Activated CD4-positive, alpha-beta T cell treated with anti-CD3 and anti-CD28 coated beads for 36 hours (primary cell): ENCODE results near the gene FOXP2. TPM values are rescaled to one million over a fixed set of nuclear protein-coding genes. Genes with fewer than 3 reads are reported as not detected.
"Not testable (repeated sequence)": the region's sequence is repeated elsewhere in the genome, so short reads cannot be mapped to it uniquely, and the experiment has no call there.

Source experiments
- ATAC-seq: fragments of 200-7000 bp; cut with Tn5 transposase; one replicate; pipeline ENCODE4 v1.10.0; 2021; ENCODE audit warnings: mild to moderate bottlenecking, moderate library complexity
- CTCF ChIA-PET: fragments of 350-600 bp; sonication (Branson Sonifier 250); formaldehyde crosslinking; loops from one replicate; lab custom pipeline; 2021; ENCODE audit warnings: antibody characterized with exemption; lab: Charles Lee
- POLR2A ChIA-PET: fragments of 350-600 bp; sonication (Branson Sonifier 250); formaldehyde crosslinking; loops from one replicate; lab custom pipeline; 2021; ENCODE audit warnings: antibody characterized with exemption, inconsistent platforms; lab: Charles Lee
- DNase-seq: peaks from one replicate; pipeline ENCODE4 v3.0.0-alpha.2; 2020
- H3K27ac Mint-ChIP-seq: one replicate; pipeline ENCODE4 v1.8.0; 2021; ENCODE audit warnings: mixed read lengths
- H3K27me3 Mint-ChIP-seq: one replicate; pipeline ENCODE4 v1.8.0; 2021; ENCODE audit warnings: mixed read lengths
- H3K36me3 Mint-ChIP-seq: one replicate; pipeline ENCODE4 v1.8.0; 2021; ENCODE audit warnings: low read depth, mixed read lengths
- H3K4me1 Mint-ChIP-seq: one replicate; pipeline ENCODE4 v1.8.0; 2021; ENCODE audit warnings: mixed read lengths
- H3K4me3 Mint-ChIP-seq: one replicate; pipeline ENCODE4 v1.8.0; 2021; ENCODE audit warnings: mild to moderate bottlenecking, moderate library complexity, mixed read lengths
- H3K9me3 Mint-ChIP-seq: one replicate; pipeline ENCODE4 v1.8.0; 2021; ENCODE audit warnings: low read depth, mixed read lengths
- intact Hi-C, 2 experiments: fragments of 100-400 bp; cut with DNase I in 1 of 2; cut with micrococcal nuclease in 1 of 2; formaldehyde crosslinking; loops; one replicate each; pipeline versions ENCODE4 v1.14.2 to v1.15.1; 2022 to 2024; cut with DNase I, micrococcal nuclease
- total RNA-seq, 2 experiments: library from RNA; stranded (reverse); gene quantifications; one replicate each; pipeline ENCODE4 v1.2.3, GENCODE V29; 2021

Gene FOXP2
- total RNA-seq, 2 experiments from 2014 or later = not detected

DNA sequence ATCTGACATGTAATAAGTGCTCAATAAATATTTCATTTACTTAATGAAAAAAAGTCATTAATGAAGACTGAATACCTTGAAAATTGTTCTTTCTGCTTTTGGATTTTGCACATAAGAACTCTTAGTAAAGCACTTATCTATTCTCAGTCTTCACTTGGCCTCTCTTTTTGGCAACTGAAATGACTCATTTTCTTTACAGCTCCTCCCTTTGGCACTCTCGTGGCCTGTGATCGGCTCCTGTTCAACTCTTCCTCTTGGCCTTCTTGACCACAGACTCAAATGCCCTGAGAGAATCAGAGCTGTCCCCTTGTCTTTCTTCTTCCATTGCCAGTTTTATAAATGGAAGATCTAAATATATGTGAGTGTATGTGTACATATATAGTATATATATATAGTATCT, 54.2 kb downstream of the FOXP2 start:
- intact Hi-C loops = no loop called here
- no peak overlapping the region for H3K27ac Mint-ChIP-seq
- ChIA-PET CTCF (no interaction called here), POLR2A (no interaction called here)
- no peak overlapping the region for H3K4me3 Mint-ChIP-seq
- no peaks in the 10 kb centered on the region for H3K27me3 Mint-ChIP-seq
- H3K9me3 Mint-ChIP-seq = peaks cover 3% of the 10 kb centered on the region
- no peak for DNase-seq
- no peaks in the 10 kb centered on the region for H3K4me1 Mint-ChIP-seq
- no peak for ATAC-seq
- H3K36me3 Mint-ChIP-seq = no peaks in the 10 kb centered on the region

DNA sequence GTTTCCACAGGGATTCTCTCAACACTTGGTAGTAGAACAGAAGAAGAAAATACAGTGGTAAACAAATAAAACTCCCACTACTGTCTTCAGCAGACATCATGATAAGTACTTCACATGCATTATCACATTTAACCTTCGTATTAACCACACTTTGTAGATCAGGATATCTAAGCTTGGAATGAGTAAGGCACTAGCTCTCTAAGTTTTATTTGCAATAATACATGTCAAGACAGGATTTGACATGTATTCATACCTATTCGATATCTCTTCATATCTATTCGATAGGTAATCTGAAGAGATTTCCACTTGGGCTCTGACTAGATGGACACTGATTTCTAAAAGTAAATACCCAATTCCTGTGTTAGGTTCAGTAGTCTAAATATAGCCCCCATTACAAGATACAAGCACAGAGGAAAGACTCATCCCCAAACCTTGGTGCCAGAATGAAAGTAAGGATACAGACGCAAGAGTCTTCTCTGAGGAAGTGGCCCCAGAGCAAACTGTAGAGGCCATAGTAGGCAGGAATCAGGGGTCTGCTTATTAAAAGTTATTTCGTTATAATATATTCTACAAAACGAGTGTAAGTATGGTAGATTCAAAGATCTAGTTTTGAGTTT, 58.4 kb downstream of the FOXP2 start:
- Mint-ChIP-seq H3K4me1 (no peaks in the 10 kb centered on the region), H3K27me3 (no peaks in the 10 kb centered on the region), H3K4me3 (no peak overlapping the region), H3K36me3 (no peaks in the 10 kb centered on the region), H3K9me3 (peaks cover 3% of the 10 kb centered on the region), H3K27ac (no peak overlapping the region)
- no peak for ATAC-seq
- ChIA-PET CTCF (no interaction called here), POLR2A (no interaction called here)
- no peak for DNase-seq
- intact Hi-C loops = no loop called here

DNA sequence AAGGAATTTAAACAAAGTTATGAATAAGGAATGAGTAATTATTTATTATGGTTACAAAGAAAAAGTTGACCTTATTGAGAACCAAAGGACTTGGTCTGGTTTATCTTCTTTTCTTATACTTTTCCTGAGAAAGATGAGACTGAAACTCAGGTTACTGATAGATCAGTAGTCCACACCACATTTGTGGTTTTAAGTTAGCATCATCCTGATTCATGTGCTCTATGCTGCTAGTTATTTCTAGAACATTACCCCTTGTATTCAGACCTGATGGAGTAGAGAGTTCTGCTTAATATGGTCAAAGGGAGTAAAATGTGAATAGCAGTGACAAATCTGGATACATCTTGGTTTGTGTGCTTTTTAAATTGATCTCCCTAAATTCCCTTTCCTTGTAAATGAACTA, 63.8 kb downstream of the FOXP2 start:
- CTCF ChIA-PET = no interaction called here
- POLR2A ChIA-PET = no interaction called here
- intact Hi-C loops = no loop called here
- Mint-ChIP-seq H3K27me3 (no peaks in the 10 kb centered on the region), H3K4me1 (no peaks in the 10 kb centered on the region), H3K36me3 (no peaks in the 10 kb centered on the region), H3K9me3 (no peaks in the 10 kb centered on the region), H3K27ac (no peak overlapping the region), H3K4me3 (no peak overlapping the region)
- ATAC-seq = no peak
- DNase-seq = no peak

DNA sequence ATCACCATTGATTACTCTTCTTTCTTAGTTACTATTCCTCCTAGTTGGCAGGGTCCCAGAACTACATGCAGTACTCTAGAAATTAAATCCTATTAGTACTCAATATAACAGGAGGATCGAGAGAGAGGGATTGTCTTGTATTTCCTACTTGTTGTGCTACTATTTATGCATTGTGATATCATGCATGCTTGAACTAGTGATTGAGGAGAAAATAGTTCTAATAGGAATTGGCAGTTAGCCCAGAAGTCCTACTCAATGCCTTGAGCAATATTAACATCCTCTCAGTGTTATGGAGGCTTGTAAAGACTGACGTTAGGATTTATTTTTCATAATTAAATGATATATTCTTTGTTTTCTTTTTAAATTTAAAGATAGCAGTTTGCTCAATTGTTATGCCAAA, 67.4 kb downstream of the FOXP2 start:
- peaks cover 2% of the 10 kb centered on the region for H3K9me3 Mint-ChIP-seq
- H3K36me3 Mint-ChIP-seq = no peaks in the 10 kb centered on the region
- POLR2A ChIA-PET = no interaction called here
- no peaks in the 10 kb centered on the region for H3K4me1 Mint-ChIP-seq
- CTCF ChIA-PET = no interaction called here
- DNase-seq (no peak), ATAC-seq (no peak)
- H3K27ac Mint-ChIP-seq = no peak overlapping the region
- intact Hi-C loops = no loop called here
- H3K27me3 Mint-ChIP-seq = no peaks in the 10 kb centered on the region
- H3K4me3 Mint-ChIP-seq = no peak overlapping the region

DNA sequence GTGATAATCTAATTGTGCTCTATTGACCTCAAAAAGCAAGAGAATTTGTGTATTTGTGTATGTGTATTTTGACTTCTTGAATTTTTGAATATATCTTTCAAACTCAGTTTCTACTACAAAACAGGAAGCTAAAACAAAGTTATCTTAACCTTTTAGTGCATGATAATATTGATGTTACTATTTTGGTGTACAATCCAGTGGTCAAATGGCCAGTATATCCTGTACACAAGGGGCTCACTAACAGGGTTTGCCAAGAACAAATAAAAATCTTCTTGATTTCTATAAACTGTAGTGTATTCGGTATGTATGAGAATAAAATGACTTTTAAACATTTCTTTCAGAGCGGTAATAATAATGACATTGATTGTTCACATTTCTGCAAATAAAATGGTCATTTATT, 69.6 kb downstream of the FOXP2 start:
- H3K9me3 Mint-ChIP-seq = peaks cover 7% of the 10 kb centered on the region
- H3K36me3 Mint-ChIP-seq = no peaks in the 10 kb centered on the region
- ATAC-seq (no peak), DNase-seq (no peak)
- intact Hi-C loops = no loop called here
- H3K4me1 Mint-ChIP-seq = no peaks in the 10 kb centered on the region
- no peak overlapping the region for H3K4me3 Mint-ChIP-seq
- CTCF ChIA-PET = no interaction called here
- no peak overlapping the region for H3K27ac Mint-ChIP-seq
- H3K27me3 Mint-ChIP-seq = no peaks in the 10 kb centered on the region
- POLR2A ChIA-PET = no interaction called here

DNA sequence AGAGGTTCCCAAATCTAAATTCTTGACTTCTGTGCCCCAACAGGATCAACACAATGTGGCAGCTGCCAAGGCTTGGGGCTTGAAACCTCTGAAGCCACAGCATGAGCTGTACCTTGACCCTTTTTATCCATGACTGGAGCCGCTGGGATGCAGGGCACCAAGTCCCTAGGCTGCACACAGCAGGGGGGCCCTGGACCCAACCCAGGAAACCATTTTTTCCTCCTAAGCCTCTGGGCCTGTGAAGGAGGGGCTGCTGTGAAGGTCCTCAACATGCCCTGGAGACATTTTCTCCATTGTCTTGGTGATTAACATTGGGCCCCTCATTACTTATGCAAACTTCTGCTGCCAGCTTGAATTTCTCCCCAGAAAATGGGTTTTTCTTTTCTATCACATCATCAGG, 72.6 kb downstream of the FOXP2 start:
- CTCF ChIA-PET = no interaction called here
- POLR2A ChIA-PET = no interaction called here
- no peak overlapping the region for H3K27ac Mint-ChIP-seq

DNA sequence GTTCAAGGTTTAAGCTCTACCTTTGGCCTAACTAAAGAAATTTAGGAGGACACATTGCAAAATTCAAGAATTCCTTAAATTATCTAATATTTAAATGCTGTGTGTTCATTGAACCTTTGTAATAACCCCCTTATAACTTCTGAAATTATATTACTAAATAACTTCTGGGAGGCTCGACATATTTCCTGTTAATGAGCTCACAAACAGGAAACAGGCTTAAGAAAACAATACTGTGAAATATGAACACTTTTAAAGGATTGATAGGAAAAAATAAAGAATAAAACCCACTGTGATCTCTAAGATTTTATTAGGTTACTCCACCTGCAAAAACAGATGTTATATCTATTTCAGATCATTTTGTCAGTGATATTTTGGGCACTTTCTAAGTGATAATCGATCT, 74.1 kb downstream of the FOXP2 start:
- no peaks in the 10 kb centered on the region for H3K27me3 Mint-ChIP-seq
- CTCF ChIA-PET = no interaction called here
- ATAC-seq = no peak
- H3K9me3 Mint-ChIP-seq = peaks cover 7% of the 10 kb centered on the region
- no peak for DNase-seq
- H3K4me1 Mint-ChIP-seq = no peaks in the 10 kb centered on the region
- POLR2A ChIA-PET = no interaction called here
- intact Hi-C loops = no loop called here
- no peak overlapping the region for H3K4me3 Mint-ChIP-seq
- H3K36me3 Mint-ChIP-seq = no peaks in the 10 kb centered on the region
- H3K27ac Mint-ChIP-seq = no peak overlapping the region

More for the DNA sequence above, 72.6 kb downstream of the FOXP2 start:
- H3K27me3 Mint-ChIP-seq = no peaks in the 10 kb centered on the region
- no peak for DNase-seq
- no peaks in the 10 kb centered on the region for H3K4me1 Mint-ChIP-seq
- H3K36me3 Mint-ChIP-seq = no peaks in the 10 kb centered on the region
- H3K4me3 Mint-ChIP-seq = no peak overlapping the region
- intact Hi-C loops = no loop called here
- H3K9me3 Mint-ChIP-seq = peaks cover 7% of the 10 kb centered on the region
- ATAC-seq = no peak

DNA sequence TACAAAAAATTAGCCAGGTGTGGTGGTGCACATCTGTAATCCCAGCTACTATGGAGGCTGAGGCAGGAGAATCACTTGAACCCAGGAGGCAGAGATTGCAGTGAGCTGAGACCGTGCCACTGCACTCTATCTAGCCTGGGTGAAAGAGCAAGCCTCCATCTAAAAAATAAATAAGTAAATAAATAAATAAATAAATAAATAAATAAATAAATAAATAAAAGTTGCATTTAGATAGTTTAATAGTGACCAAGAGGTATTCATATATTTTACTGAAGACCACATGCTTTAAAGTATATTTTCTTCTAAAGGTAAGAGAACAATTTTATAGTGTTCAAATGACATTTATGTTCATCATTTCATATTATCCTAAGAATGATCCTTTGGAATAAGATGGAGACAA, 82.9 kb downstream of the FOXP2 start:
- H3K27me3 Mint-ChIP-seq, H3K9me3 Mint-ChIP-seq, ATAC-seq, POLR2A ChIA-PET, H3K27ac Mint-ChIP-seq, H3K4me1 Mint-ChIP-seq, H3K36me3 Mint-ChIP-seq, intact Hi-C loops, DNase-seq, H3K4me3 Mint-ChIP-seq: not testable (repeated sequence)
- CTCF ChIA-PET = interaction anchor here (0.6 kb wide), 1 partner anchor 230 kb away, joined by 3 read pairs; no protein-coding TSS in a partner anchor

DNA sequence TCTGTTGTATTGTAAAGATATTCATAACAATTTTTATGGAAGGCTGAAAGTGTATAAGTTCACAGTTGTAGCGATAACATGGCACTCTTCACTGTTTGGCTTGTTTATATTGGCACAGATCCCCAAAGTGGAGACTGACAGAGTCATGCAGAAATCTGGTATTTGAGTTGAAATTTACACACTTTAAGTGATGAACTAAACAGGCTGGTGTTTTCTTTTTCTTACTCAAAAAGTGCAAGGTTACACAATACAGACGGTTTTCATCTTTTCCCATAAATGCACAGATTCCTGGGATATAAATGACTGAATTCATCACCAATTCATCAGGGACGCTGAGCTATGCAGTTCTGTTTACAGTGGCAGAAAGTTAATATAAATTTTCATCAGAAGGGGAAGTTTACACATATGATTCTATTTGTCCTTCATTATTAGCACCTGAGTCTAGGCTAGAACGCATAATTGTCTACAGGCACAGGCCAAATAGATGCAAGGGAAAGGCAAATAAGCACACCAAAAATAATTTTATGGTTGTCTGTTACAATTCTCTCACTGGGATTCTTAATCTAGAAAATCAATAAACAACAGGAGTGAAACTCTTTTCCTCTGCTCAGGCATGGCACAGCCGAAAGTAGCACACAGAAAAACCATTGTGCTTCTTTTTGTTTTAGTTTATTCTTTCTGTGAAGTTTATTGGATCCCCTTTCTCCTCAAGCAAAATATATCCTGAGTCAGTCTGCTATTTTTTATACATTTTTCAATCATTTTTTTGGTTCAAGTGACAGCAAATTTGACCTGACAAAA, 88.0 kb downstream of the FOXP2 start:
- no peaks in the 10 kb centered on the region for H3K4me1 Mint-ChIP-seq
- H3K27ac Mint-ChIP-seq = no peak overlapping the region
- intact Hi-C loops = no loop called here
- no peaks in the 10 kb centered on the region for H3K27me3 Mint-ChIP-seq
- no peak overlapping the region for H3K4me3 Mint-ChIP-seq
- DNase-seq (no peak), ATAC-seq (no peak)
- ChIA-PET POLR2A (no interaction called here), CTCF (no interaction called here)
- no peaks in the 10 kb centered on the region for H3K9me3 Mint-ChIP-seq
- H3K36me3 Mint-ChIP-seq = no peaks in the 10 kb centered on the region

DNA sequence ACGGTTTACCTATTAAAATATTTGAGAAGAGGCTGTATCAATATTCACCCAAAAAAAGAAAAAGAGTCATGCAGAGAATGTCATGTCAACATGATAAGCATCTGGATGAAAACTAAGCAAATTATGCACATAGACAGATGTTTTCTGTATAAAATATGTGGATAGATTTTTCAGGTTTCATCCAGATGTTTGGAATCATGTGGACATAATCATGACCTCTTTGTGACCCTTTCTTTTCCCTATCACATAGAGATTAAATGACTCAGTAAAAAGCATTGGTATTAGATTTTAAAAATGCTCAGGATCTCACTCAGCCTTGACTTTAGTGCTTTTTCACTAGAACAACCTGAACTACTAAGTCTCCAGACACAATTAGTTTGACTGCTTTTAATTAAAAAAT, 90.0 kb downstream of the FOXP2 start:
- H3K27me3 Mint-ChIP-seq = no peaks in the 10 kb centered on the region
- no peak overlapping the region for H3K4me3 Mint-ChIP-seq
- intact Hi-C loops = no loop called here
- DNase-seq = no peak
- CTCF ChIA-PET = no interaction called here
- H3K27ac Mint-ChIP-seq = no peak overlapping the region
- POLR2A ChIA-PET = no interaction called here
- H3K9me3 Mint-ChIP-seq = no peaks in the 10 kb centered on the region
- H3K4me1 Mint-ChIP-seq = no peaks in the 10 kb centered on the region
- no peaks in the 10 kb centered on the region for H3K36me3 Mint-ChIP-seq
- no peak for ATAC-seq

DNA sequence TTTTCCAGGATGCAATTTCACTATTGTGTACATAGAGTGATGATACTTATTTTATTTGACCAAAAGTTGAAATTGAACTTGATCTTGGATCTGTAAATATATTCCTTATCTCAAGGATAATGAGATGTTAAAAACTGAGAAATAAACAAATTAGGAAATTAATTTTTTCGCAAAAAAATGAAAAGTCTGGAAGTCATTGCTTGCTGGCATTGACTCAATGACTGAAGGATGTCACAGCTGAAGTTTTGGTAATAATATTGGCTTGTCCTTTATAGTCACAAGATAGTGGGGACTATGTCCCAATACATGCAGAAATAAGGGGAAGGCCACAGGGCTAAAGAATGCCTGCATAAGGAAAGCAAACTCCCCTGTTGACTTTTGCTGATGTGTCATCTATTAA, 92.8 kb downstream of the FOXP2 start:
- intact Hi-C loops = no loop called here
- H3K4me1 Mint-ChIP-seq = no peaks in the 10 kb centered on the region
- H3K27ac Mint-ChIP-seq = no peak overlapping the region
- no peaks in the 10 kb centered on the region for H3K9me3 Mint-ChIP-seq
- POLR2A ChIA-PET = no interaction called here
- no peaks in the 10 kb centered on the region for H3K27me3 Mint-ChIP-seq
- no peak for DNase-seq
- CTCF ChIA-PET = no interaction called here
- no peak overlapping the region for H3K4me3 Mint-ChIP-seq
- no peak for ATAC-seq
- H3K36me3 Mint-ChIP-seq = no peaks in the 10 kb centered on the region

DNA sequence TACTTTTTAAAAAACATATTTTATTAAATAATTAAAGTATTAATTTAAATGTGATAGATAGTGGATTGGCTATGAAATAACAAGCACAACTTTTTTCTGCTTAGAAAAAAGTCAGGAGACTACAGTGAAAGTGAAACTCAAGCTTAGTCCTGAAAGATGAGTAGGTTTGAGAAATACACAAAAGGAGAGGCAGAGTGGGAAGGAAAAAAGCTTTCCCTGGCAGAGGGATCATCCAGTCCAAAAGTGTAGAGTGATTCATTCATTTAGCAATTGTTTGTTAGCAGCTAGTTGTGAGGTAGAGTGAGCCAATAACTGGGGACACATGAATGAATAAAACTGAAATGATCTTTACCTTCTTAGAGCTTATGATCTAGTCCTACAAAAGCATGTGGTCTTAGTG, 93.5 kb downstream of the FOXP2 start:
- intact Hi-C loops = no loop called here
- Mint-ChIP-seq H3K4me3 (no peak overlapping the region), H3K9me3 (no peaks in the 10 kb centered on the region), H3K36me3 (no peaks in the 10 kb centered on the region), H3K27me3 (no peaks in the 10 kb centered on the region), H3K27ac (no peak overlapping the region), H3K4me1 (no peaks in the 10 kb centered on the region)
- ChIA-PET POLR2A (no interaction called here), CTCF (no interaction called here)
- ATAC-seq = no peak
- DNase-seq = no peak
